Neuronal stem cell (in vitro differentiated cells): ENCODE measurements around the gene MRM2.

ENCODE experiments used
- DNase-seq: peaks from one replicate; pipeline ENCODE4 v3.0.0-alpha.2; 2013; ENCODE audit warnings: low spot score
- H2AFZ ChIP-seq: one replicate; pipeline ENCODE4 v1.6.1; 2013; ENCODE audit warnings: mild to moderate bottlenecking, low read length, inconsistent platforms
- H2AK5ac ChIP-seq: 2 replicates; pipeline ENCODE4 v1.6.1; 2013; ENCODE audit warnings: low read depth, mild to moderate bottlenecking, inconsistent platforms, low read length, moderate library complexity, mixed read lengths
- H2BK120ac ChIP-seq: 2 replicates; pipeline ENCODE4 v1.6.1; 2013; ENCODE audit warnings: low read depth, mild to moderate bottlenecking, inconsistent platforms, low read length, moderate library complexity, mixed read lengths
- H2BK12ac ChIP-seq: one replicate; pipeline ENCODE4 v1.6.1; 2013; ENCODE audit warnings: low read length, inconsistent platforms
- H2BK15ac ChIP-seq: 2 replicates; pipeline ENCODE4 v1.6.1; 2013; ENCODE audit warnings: mild to moderate bottlenecking, low read length, inconsistent platforms, mixed read lengths
- H2BK5ac ChIP-seq: one replicate; pipeline ENCODE4 v1.6.1; 2013; ENCODE audit warnings: inconsistent platforms, mild to moderate bottlenecking, low read length, moderate library complexity
- H3K14ac ChIP-seq: one replicate; pipeline ENCODE4 v1.6.1; 2013; ENCODE audit warnings: low read length, inconsistent platforms
- H3K18ac ChIP-seq: 2 replicates; pipeline ENCODE4 v1.6.1; 2013; ENCODE audit warnings: low read length, inconsistent platforms
- H3K23ac ChIP-seq: 2 replicates; pipeline ENCODE4 v1.6.1; 2013; ENCODE audit warnings: low read depth, mild to moderate bottlenecking, mixed read lengths, low read length, inconsistent platforms; ENCODE audit not compliant: poor library complexity
- H3K27ac ChIP-seq: replicated peaks from 3 replicates; pipeline ENCODE4 v1.5.1; 2013; ENCODE audit warnings: low read length, inconsistent platforms
- H3K27me3 ChIP-seq, 3 experiments: 2 replicates each; pipeline ENCODE4 v1.6.1; 2013; ENCODE audit warnings: low read length in 3 of 3, mild to moderate bottlenecking in 2 of 3, inconsistent platforms in 1 of 3, low read depth in 1 of 3, mixed read lengths in 1 of 3, moderate library complexity in 1 of 3; ENCODE audit not compliant: control insufficient read depth in 3 of 3, insufficient read depth in 3 of 3
- H3K36me3 ChIP-seq, 2 donors: replicated peaks in 1 of 2; 2 replicates each; pipeline ENCODE4 v1.6.1; 2013; ENCODE audit warnings: low read length in 2 of 2; ENCODE audit not compliant: control insufficient read depth in 2 of 2, insufficient read depth in 2 of 2
- H3K4ac ChIP-seq: 2 replicates; pipeline ENCODE4 v1.6.1; 2013; ENCODE audit warnings: inconsistent platforms, mild to moderate bottlenecking, low read length, moderate library complexity
- H3K4me1 ChIP-seq, 2 donors: 1 replicate in 1 of 2; 2 replicates in 1 of 2; pipeline ENCODE4 v1.6.1; 2013; ENCODE audit warnings: low read length in 2 of 2, low read depth in 1 of 2; ENCODE audit not compliant: control insufficient read depth in 2 of 2, insufficient read depth in 1 of 2
- H3K4me2 ChIP-seq: one replicate; pipeline ENCODE4 v1.6.1; 2013; ENCODE audit warnings: mild to moderate bottlenecking, low read length, inconsistent platforms; ENCODE audit not compliant: insufficient read depth, poor library complexity, severe bottlenecking
- H3K4me3 ChIP-seq, 2 donors: 2 replicates each; pipeline ENCODE4 v1.5.1; 2013; ENCODE audit warnings: low read length in 2 of 2, mild to moderate bottlenecking in 2 of 2, inconsistent platforms in 1 of 2, moderate library complexity in 1 of 2
- H3K79me1 ChIP-seq: one replicate; pipeline ENCODE4 v1.6.1; 2013; ENCODE audit warnings: low read depth, mild to moderate bottlenecking, inconsistent platforms, low read length, moderate library complexity
- H3K9ac ChIP-seq: one replicate; pipeline ENCODE4 v1.6.1; 2013; ENCODE audit warnings: mild to moderate bottlenecking, low read depth, low read length, inconsistent platforms; ENCODE audit not compliant: poor library complexity
- H3K9me3 ChIP-seq, 2 donors: replicated peaks in 1 of 2; 2 replicates each; pipeline versions ENCODE3 to v1.6.1; 2013; ENCODE audit warnings: low read length in 2 of 2, mild to moderate bottlenecking in 2 of 2, inconsistent platforms in 1 of 2, low read depth in 1 of 2, mixed read lengths in 1 of 2, moderate library complexity in 1 of 2; ENCODE audit not compliant: control insufficient read depth in 2 of 2, insufficient read depth in 1 of 2
- H4K8ac ChIP-seq: one replicate; pipeline ENCODE4 v1.6.1; 2013; ENCODE audit warnings: low read depth, mild to moderate bottlenecking, inconsistent platforms, low read length, moderate library complexity
- H4K91ac ChIP-seq: one replicate; pipeline ENCODE4 v1.6.1; 2013; ENCODE audit warnings: low read length, low read depth, mild to moderate bottlenecking, inconsistent platforms; ENCODE audit not compliant: poor library complexity
- WGBS, 2 donors: extraction: QIAGEN DNeasy Blood & Tissue Kit; methylation state at CpG; one replicate each; pipeline ENCODE4 v1.1.7; 2013; ENCODE audit warnings: missing lambda C conversion rate in 2 of 2, mixed read lengths in 1 of 2; ENCODE audit not compliant: insufficient read length in 2 of 2, insufficient replicate concordance in 1 of 2; ENCODE audit errors: extremely low coverage in 2 of 2; 5-methylcytosine and 5-hydroxymethylcytosine counted together

The MRM2 gene

GRCh38 chr7:2202901-2203765, 38.9 kb downstream of the MRM2 start:
- Histone ChIP-seq H3K9ac (no peak overlapping the region), H2BK120ac (no peak overlapping the region), H2BK5ac (no peak overlapping the region), H3K23ac (no peak overlapping the region), H2AFZ (no peak overlapping the region), H3K4me1 (peaks cover 7 to 17% of the 10 kb centered on the region in 2 donors), H3K4me3 (no peak overlapping the region), H3K9me3 (no peaks in the 10 kb centered on the region), H3K4me2 (no peak overlapping the region), H2AK5ac (no peak overlapping the region), H2BK15ac (no peak overlapping the region), H3K4ac (no peak overlapping the region), H3K14ac (no peak overlapping the region), H4K8ac (no peak overlapping the region), H3K18ac (no peak overlapping the region), H3K79me1 (peaks cover 8% of the 10 kb centered on the region), H2BK12ac (no peak overlapping the region), H3K27ac (no peak overlapping the region), H4K91ac (no peak overlapping the region), H3K36me3 (peaks cover 20 to 71% of the 10 kb centered on the region in 2 donors), H3K27me3 (no peaks in the 10 kb centered on the region)
- no peak for DNase-seq
- WGBS, 2 donors, result no CpG with 5 or more reads among the region's 20 CpGs

- H2AK5ac ChIP-seq, result no peak overlapping the region
- no peak overlapping the region for H3K4ac ChIP-seq
- H4K91ac ChIP-seq, result no peak overlapping the region
- H3K23ac ChIP-seq, result peak overlapping the region; percentile 50
- no peak overlapping the region for H4K8ac ChIP-seq
- no peak overlapping the region for H2BK120ac ChIP-seq
- peak overlapping the region; percentile 19 for H3K18ac ChIP-seq
- no peak overlapping the region for H3K9ac ChIP-seq
- no peak overlapping the region for H2AFZ ChIP-seq
- no peak overlapping the region for H3K14ac ChIP-seq
- no peak overlapping the region for H3K4me3 ChIP-seq
- no peak overlapping the region for H2BK5ac ChIP-seq
- no peak overlapping the region for H2BK12ac ChIP-seq
- no peak for DNase-seq
- H3K27me3 ChIP-seq, result no peaks in the 10 kb centered on the region
- H3K36me3 ChIP-seq, result peaks cover 13 to 66% of the 10 kb centered on the region in 2 donors
- peaks cover 10% of the 10 kb centered on the region for H3K79me1 ChIP-seq
- H3K4me1 ChIP-seq, result peaks cover 7 to 17% of the 10 kb centered on the region in 2 donors
- no CpG with 5 or more reads among the region's 14 CpGs for WGBS, 2 donors
- no peak overlapping the region for H2BK15ac ChIP-seq
- H3K9me3 ChIP-seq, result no peaks in the 10 kb centered on the region
- H3K27ac ChIP-seq, result no peak overlapping the region
- H3K4me2 ChIP-seq, result no peak overlapping the region
These were observed 39.6 kb downstream of the MRM2 start for GRCh38 chr7:2202361-2202761.

DNA sequence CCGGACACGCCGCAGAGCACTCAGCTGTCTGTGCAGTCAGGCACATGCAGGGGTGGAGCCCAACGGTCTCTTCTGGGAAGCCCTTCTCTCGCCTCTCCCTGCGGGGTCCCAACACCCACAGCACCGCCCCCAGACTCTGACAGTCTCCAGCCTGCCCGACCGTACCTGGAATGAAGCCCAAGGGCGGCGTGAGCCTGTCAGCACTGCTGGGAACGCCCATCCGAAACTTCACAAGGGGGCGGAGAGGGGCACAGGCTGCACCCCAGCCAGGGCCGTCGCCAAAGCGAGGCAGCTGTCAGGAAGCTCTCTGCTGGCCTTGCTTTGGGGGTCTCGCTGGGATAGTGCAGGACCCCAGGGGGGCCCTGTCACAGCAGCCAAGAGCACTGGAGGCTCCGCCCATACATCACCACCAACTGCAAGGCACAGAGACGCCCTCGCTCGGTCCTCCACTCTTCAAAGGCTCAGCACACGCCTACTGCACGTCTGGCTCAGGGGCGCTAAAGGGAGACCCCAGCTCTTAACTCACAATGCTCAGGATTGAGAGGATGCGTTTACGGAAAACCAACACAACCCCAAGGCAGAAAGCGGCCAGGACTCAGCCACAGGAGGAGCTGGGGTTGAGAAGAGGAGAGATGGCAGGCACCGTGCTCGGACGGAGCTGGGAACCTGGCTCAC, 40.2 kb downstream of the MRM2 start:
- H3K27ac ChIP-seq, result no peak overlapping the region
- WGBS, 2 donors, result no CpG with 5 or more reads among the region's 31 CpGs
- H3K4me1 ChIP-seq, result peaks cover 7 to 17% of the 10 kb centered on the region in 2 donors

DNA sequence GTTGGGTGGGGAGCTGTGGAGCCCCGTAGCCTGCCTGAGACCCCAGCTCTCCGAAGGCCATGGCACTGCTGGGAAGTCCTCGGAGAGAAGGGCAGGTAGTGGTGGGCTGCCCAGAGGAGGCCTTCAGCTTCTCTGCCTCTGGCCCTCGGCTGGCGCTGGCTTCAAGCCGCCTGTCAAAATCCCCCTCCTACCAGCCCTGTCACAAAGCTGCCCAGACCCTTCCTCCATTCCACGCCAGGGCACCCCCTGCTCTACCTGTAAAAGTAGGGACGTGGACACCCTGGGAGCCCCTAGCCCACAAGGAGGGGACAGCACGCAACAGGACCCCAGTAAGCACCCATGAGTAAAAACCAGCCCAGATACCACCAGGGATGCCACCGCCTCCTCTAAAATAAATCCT, 40.9 kb downstream of the MRM2 start:
- Histone ChIP-seq H3K4me1 (peaks cover 7 to 17% of the 10 kb centered on the region in 2 donors), H2BK120ac (no peak overlapping the region), H3K27ac (no peak overlapping the region), H2AK5ac (no peak overlapping the region), H3K23ac (no peak overlapping the region), H4K8ac (no peak overlapping the region), H3K4me3 (no peak overlapping the region), H3K27me3 (no peaks in the 10 kb centered on the region), H4K91ac (no peak overlapping the region), H3K18ac (no peak overlapping the region), H3K4ac (no peak overlapping the region), H2AFZ (no peak overlapping the region), H2BK12ac (no peak overlapping the region), H2BK15ac (no peak overlapping the region), H3K14ac (no peak overlapping the region), H3K9ac (no peak overlapping the region), H3K79me1 (peaks cover 12% of the 10 kb centered on the region), H3K36me3 (peaks cover 9 to 69% of the 10 kb centered on the region in 2 donors), H3K4me2 (no peak overlapping the region), H3K9me3 (peaks cover 2 to 3% of the 10 kb centered on the region in 2 donors), H2BK5ac (no peak overlapping the region)
- WGBS, 2 donors, result no CpG with 5 or more reads among the region's 10 CpGs
- DNase-seq, result no peak

More for the DNA sequence above, 40.2 kb downstream of the MRM2 start:
- Histone ChIP-seq H3K18ac (peak overlapping the region; percentile 19), H3K27me3 (no peaks in the 10 kb centered on the region), H4K8ac (no peak overlapping the region), H4K91ac (no peak overlapping the region), H3K14ac (peak overlapping the region; percentile 97), H2BK120ac (no peak overlapping the region), H2BK12ac (no peak overlapping the region), H3K4me2 (no peak overlapping the region), H2AK5ac (no peak overlapping the region), H3K4me3 (no peak overlapping the region), H3K23ac (peak overlapping the region; percentile 50), H3K4ac (no peak overlapping the region), H2BK15ac (no peak overlapping the region), H2BK5ac (no peak overlapping the region), H3K36me3 (peaks cover 10 to 68% of the 10 kb centered on the region in 2 donors), H3K79me1 (peaks cover 12% of the 10 kb centered on the region), H3K9me3 (peaks cover 0 to 2% of the 10 kb centered on the region in 2 donors), H3K9ac (no peak overlapping the region), H2AFZ (no peak overlapping the region)
- no peak for DNase-seq
